KOPT-K1 (cell line): ENCODE measurements around the gene CTSV.
A peak's percentile ranks its signal among the peaks of the same experiment; 100 is the strongest.
"Not testable (repeated sequence)": the region's sequence is repeated elsewhere in the genome, so short reads cannot be mapped to it uniquely, and the experiment has no call there.

ENCODE experiments used
- H3K27ac ChIP-seq: fragments of 200-600 bp; sonication (generic); 2 replicates; pipeline ENCODE4 v1.5.1; 2016; ENCODE audit warnings: antibody characterized with exemption, mild to moderate bottlenecking, low read depth, low read length; ENCODE audit not compliant: poor library complexity, severe bottlenecking
- H3K36me3 ChIP-seq: fragments of 200-600 bp; sonication (generic); 2 replicates; pipeline ENCODE4 v1.5.1; 2017; ENCODE audit warnings: antibody characterized with exemption, mild to moderate bottlenecking, low read length, moderate library complexity; ENCODE audit not compliant: insufficient read depth
- H3K9me3 ChIP-seq: fragments of 200-600 bp; sonication (generic); 2 replicates; pipeline ENCODE4 v1.5.1; 2017; ENCODE audit warnings: antibody characterized with exemption, low read length, mild to moderate bottlenecking; ENCODE audit not compliant: insufficient read depth, poor library complexity, severe bottlenecking

CTSV gene

DNA sequence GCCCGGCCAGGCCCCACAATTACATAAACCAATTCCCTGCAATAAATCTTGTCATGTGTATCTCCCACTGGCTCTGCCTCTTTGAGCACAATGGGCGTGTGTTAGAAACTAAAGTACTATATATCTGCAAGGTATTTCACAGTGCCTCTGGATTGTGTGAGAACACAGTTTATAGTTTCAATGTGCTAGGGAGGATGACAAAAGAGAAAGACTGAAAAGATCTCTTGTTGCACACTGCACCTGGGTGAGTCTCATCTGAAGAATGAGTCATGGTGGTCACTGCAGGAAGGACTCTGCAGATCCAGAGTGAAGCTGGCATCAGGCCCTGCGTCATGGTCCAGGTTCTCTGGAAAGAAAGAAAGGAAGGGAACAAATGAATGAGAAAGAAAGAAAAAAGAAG lies 20.7 kb upstream of the CTSV start:
- H3K9me3 ChIP-seq, result no peaks in the 10 kb centered on the region
- H3K27ac ChIP-seq, result no peak overlapping the region
- no peaks in the 10 kb centered on the region for H3K36me3 ChIP-seq

GRCh38 chr9:97057651-97058050 lies 18.7 kb upstream of the CTSV start:
- Histone ChIP-seq H3K36me3 (no peaks in the 10 kb centered on the region), H3K9me3 (no peaks in the 10 kb centered on the region), H3K27ac (no peak overlapping the region)

DNA sequence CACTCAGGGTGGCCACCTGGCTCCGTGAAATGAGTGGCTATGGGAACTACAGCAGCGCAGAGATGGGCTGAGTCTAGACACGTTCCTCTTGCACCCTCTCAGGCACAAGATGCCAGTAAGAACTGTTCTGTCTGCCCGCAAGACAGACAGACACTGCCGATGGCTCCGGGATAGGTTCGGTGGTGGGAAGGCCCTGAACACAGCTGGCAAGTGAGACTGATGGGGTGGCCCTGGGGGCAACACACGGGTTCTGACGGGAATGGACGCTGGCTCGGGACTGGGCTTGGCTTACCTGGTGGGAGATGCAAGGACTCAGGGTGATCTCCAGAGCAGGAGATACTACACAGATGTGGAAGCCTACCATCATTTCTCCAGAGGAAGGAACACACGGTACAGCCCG lies 16.9 kb upstream of the CTSV start:
- H3K9me3 ChIP-seq, H3K27ac ChIP-seq, H3K36me3 ChIP-seq: not testable (repeated sequence)

DNA sequence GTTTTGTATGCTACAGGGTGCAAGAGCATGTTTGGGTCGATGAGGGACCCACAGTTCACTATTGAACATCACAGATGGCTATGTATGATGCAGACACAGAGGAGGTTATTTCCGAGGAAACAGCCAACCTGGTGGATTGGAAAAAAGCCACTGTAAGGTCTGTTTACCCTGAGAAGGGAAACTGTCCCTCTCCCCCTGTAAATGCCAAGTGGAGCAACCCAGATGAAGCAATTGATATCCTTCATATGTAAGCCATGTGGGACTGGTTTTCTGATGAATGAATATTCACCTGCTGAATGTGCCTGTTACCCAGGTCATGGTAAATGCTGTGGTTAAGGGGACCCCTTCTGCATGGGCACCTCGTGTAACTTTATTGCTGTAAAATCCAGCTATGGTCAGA lies 14.8 kb upstream of the CTSV start:
- no peak overlapping the region for H3K27ac ChIP-seq
- H3K36me3 ChIP-seq, result no peaks in the 10 kb centered on the region
- no peaks in the 10 kb centered on the region for H3K9me3 ChIP-seq

GRCh38 chr9:97052735-97053134 lies 13.8 kb upstream of the CTSV start:
- H3K27ac ChIP-seq, result no peak overlapping the region
- H3K9me3 ChIP-seq, result no peaks in the 10 kb centered on the region
- H3K36me3 ChIP-seq, result no peaks in the 10 kb centered on the region

DNA sequence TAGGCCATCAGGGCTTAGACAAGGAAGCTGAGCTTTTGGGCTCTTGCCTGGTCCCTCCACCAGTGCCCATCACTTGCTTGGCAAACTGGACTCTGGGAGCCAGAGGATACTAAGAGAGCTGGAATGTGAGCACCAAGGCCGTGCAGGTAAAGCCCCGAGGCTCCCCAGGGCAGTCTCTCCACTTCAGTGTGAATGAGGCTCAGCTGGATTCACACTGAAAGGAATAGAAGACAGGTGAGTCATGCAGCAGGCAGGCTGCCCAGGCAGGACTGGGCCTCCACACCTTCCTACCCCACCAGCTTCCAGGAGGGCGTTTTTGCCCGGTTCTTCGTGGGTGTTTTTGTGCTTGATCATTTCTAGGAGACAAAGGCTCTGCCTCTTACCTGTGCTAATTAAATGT lies 7.3 kb upstream of the CTSV start:
- Histone ChIP-seq H3K9me3 (no peaks in the 10 kb centered on the region), H3K36me3 (no peaks in the 10 kb centered on the region), H3K27ac (no peak overlapping the region)

GRCh38 chr9:97045300-97045699 lies 6.4 kb upstream of the CTSV start:
- Histone ChIP-seq H3K27ac (no peak overlapping the region), H3K9me3 (no peaks in the 10 kb centered on the region), H3K36me3 (no peaks in the 10 kb centered on the region)

DNA sequence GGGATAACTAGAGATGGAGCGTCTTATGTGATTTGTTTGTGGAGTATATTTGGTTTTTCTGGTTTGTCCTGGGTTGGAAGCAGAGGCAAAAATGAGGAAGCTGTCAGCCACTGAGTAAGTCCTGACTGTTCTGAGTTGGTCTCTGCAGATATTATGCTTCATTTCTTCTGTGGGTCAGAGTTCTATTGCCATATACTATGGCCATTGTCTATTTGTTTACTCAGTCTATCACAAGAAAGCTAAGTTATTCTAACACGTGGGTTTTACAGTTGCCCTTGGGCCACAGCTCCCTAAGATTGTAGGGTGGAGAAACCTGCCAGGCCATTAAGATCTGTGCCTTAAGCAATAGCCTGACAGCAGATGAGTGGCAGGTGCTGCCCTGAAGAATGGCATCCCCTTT lies 3.0 kb upstream of the CTSV start:
- Histone ChIP-seq H3K27ac (no peak overlapping the region), H3K9me3 (no peaks in the 10 kb centered on the region), H3K36me3 (no peaks in the 10 kb centered on the region)

DNA sequence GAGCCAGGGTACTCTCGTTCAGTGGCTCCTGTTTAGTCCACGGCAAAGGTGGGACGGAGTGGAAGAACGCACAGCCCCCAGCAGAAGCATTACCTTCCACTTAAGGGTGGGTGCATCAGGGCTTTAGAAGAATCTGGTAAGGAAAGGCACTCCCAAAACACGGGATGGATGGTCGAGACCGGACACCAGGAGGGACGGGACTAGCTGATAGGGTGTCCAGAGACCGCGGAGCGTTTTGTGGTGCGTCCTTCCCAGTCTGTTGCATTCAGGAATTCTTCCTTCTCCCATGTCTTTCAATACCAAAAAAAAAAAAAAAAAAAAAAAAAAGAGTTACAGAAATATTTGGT lies 545 bp upstream of the CTSV start:
- no peaks in the 10 kb centered on the region for H3K9me3 ChIP-seq
- H3K36me3 ChIP-seq, result no peaks in the 10 kb centered on the region
- no peak overlapping the region for H3K27ac ChIP-seq

DNA sequence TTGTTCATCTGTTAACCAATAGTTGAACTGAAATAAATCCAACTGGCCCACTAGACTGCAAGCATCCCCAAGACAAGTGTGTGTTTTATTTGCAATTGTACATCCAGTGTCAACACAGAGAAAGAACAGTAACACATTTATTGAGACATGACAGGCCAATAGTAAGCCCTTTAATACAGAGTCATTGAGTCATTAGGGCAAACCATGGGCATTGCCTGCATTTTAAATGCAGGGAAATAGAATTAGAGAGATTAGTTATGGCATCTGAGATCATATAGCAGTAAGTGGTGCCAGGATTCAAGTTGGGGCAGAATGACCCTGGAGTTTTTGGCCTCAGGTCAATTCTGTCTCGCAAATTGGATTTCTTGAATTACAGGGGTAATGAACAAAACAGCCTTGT lies 15.4 kb downstream of the CTSV start:
- not testable (repeated sequence) for H3K36me3 ChIP-seq, H3K9me3 ChIP-seq, H3K27ac ChIP-seq

DNA sequence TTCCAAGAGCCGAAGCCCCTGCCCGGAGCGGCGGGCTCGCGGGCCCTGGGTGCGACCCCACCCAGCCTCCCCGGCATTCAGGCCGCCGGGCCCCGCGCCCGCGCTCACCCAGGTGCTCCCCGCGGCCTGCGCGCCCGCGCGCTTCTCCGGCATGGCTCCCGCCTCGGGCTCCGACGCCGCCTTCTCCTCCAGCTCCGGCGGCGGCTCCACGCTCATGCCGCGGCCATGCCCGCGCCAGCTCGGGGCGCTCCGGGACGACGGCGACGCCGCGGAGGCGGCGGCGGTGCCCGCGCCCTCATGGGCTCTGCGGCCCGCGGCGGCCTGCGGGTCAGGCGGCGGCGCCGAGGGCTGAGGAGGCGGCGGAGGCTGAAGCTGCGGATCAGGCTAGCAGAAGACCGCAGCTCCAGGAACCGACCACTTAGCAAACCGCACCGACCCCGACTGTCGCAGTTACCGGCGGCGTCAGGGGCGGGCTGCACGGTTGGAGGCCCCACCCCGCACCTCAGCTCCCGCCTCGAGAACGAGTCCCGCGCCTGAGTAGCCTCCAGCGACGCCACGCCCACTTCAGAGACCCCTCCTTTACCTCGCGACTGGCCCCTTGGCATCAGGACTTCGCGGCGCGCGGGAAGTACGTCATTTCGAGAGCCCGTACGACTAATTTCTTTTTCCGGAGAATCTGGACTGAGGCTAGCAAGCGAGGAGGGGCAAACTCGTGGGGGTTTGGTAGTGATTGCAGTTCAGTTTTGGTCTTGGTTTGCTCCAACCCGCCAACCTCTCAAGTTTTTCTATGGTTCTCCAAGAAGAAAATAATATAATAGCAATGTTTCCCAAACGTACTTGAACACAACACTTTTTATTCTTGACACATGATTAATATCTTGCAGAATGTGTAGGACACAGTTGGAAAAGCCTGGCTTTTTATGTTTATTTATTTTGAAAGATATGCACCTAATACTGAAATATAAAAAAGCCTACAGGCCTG lies 25.5 kb downstream of the CTSV start:
- H3K36me3 ChIP-seq, H3K9me3 ChIP-seq: not testable (repeated sequence)
- peak overlapping the region; percentile 52 for H3K27ac ChIP-seq

DNA sequence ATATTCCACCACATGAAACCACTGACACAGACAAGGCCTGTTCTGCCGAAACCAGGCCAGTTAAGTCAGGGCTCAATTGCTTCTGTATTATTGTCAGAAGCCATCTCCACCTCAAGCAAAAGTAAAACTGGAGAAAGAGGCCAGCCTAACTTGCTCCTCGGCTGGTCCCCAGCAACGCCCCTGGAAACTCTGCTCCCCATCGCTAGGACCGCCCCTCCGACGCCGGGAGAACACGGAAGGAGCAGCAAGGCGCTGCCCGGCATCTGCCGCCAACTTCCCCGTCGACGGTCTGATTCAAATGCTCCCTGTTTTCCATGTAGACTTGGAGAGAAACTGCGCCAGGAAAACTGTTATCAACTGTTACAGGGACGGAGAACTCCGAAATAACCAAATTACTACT lies 26.3 kb downstream of the CTSV start:
- H3K36me3 ChIP-seq, H3K9me3 ChIP-seq: not testable (repeated sequence)
- H3K27ac ChIP-seq, result peak overlapping the region; percentile 38

GRCh38 chr9:97002195-97002594 lies 36.7 kb downstream of the CTSV start:
- not testable (repeated sequence) for H3K36me3 ChIP-seq, H3K9me3 ChIP-seq, H3K27ac ChIP-seq

- not testable (repeated sequence) for H3K36me3 ChIP-seq, H3K27ac ChIP-seq, H3K9me3 ChIP-seq
Measured at GRCh38 chr9:97001338-97001737, 37.6 kb downstream of the CTSV start.

DNA sequence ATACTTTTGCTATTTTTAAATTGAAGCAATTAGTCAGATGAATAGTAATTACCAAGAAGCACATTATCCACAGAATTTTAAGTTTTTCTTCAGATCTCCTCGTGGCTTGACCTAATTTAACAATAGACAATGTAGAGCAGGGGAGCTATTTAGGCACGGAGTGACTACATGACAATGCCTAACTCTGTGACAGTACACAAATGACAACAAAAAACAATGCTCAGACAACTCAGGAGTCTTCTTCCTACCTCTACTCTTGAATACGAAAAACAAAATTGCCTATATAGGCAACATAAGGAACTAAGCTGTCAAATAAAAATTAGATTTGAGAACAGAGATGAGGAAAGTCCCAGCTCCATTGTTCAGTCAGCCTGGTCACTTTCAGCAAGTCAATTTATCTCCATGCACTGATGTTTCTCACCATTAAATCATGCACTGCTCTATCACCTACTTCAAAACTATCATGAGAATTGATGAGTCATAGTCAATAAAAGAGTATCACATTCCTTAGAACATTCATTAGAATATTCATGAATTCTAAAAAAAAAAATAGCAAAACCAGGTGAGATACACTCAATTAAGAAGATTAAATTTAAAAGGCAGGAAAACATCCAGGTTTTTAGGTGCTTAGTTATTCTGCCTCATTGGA lies 38.7 kb downstream of the CTSV start:
- not testable (repeated sequence) for H3K36me3 ChIP-seq, H3K27ac ChIP-seq, H3K9me3 ChIP-seq

- not testable (repeated sequence) for H3K9me3 ChIP-seq, H3K36me3 ChIP-seq, H3K27ac ChIP-seq
Measured at GRCh38 chr9:96999733-97000132, 39.2 kb downstream of the CTSV start.
